GM15510 (cell line): ENCODE results near the gene CPVL.

Source experiments
- POLR2A ChIP-seq: IDR thresholded peaks from 3 replicates; pipeline ENCODE4 v1.6.1; 2011; ENCODE audit warnings: borderline replicate concordance; ENCODE audit not compliant: insufficient read length; ENCODE audit errors: extremely low read depth

Gene CPVL

DNA sequence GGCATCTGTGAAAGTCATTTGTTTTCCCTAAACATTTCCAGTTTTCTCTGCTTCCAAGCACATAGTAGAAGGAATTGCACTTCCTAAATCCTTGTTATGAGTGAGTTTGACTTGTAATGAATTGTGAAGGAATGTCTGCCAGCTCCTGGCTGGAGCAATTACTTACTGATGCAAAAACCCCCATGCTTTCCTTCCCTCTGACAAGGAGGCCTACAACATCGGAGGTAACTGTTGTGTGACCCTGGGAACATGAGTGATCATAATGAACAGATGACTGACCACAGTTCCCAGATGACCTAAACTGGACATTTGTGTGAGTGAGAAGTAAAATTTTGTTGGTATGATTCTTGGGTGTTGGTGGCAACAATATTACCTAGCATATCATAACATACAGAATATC lies 21.4 kb upstream of the CPVL start:
- no peak for TF ChIP-seq POLR2A

- TF ChIP-seq POLR2A, result no peak
Measured at GRCh38 chr7:29163854-29164253, 17.5 kb upstream of the CPVL start.

DNA sequence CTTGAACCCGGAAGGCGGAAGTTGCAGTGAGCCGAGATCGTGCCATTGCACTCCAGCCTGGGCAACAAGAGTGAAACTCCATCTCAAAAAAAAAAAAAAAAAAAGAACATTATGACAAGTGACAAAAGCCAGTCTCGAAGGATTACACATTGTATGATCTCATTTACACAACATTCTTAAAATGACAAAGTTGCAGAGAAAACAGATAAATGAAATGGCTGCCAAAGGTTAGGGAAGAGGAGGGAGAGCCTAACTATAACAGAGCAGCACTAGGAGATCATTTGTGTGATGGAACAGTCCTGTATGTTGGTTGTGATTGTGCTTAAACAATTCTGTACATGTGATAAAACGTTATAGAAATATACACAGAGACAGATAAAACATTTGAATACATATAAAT lies 16.2 kb upstream of the CPVL start:
- TF ChIP-seq POLR2A, result no peak

- no peak for TF ChIP-seq POLR2A
Measured at GRCh38 chr7:29161231-29161630, 14.9 kb upstream of the CPVL start.

GRCh38 chr7:29160080-29160479 lies 13.7 kb upstream of the CPVL start:
- no peak for TF ChIP-seq POLR2A

DNA sequence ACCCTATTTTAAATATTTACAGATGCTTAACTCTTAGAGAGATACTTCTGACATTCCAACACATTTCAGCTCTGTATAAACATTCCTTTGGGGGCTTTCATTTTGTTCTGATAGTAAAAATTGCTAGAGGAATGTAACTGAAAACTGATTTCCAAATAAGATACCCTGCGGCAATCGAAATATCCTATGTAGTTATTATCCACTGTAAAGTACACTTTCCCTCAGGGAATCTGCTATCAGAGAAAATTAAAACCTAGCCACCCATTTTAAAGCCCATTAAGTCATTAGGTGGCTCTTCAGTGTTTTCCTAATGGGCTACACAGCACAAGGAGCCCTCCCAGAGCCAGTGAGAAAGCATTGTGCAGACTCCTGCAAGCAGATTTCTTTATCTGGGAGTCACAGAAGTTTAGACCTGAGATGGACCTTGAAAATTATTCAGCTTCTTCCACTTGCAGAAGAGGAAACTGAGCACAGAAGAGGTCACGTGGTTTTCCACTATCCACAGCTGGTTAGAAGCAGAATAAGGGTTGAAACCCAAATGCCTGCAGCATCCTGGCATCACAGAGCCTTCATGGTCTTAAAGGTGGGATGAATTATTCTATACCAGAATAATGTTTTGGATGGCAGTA lies 12.6 kb upstream of the CPVL start:
- no peak for TF ChIP-seq POLR2A

GRCh38 chr7:29156907-29157452 lies 10.6 kb upstream of the CPVL start:
- TF ChIP-seq POLR2A, result no peak

- no peak for TF ChIP-seq POLR2A
Measured at GRCh38 chr7:29154076-29154475, 7.7 kb upstream of the CPVL start.

GRCh38 chr7:29150856-29151255 lies 4.5 kb upstream of the CPVL start:
- no peak for TF ChIP-seq POLR2A

- no peak for TF ChIP-seq POLR2A
Measured at GRCh38 chr7:29149036-29149435, 2.7 kb upstream of the CPVL start.

DNA sequence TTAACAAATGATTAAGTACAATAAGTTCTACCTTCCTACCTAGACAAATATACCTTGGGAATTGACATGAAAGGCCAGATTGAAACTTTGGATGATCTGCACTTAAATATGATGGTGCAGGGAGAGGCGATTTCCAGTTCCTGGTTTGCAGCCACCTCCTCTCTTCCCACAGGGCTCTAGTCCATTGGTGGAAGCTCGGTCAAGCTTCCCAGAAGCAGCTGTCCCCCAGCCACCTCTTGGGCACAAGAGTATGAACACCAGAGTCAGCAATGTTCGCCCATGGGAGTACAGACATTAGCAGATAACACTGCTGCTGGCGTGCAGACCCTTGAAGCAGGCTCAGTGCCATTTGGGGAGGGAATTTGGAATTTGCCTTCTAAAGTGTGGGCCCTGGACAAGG lies 1.5 kb upstream of the CPVL start:
- no peak for TF ChIP-seq POLR2A

DNA sequence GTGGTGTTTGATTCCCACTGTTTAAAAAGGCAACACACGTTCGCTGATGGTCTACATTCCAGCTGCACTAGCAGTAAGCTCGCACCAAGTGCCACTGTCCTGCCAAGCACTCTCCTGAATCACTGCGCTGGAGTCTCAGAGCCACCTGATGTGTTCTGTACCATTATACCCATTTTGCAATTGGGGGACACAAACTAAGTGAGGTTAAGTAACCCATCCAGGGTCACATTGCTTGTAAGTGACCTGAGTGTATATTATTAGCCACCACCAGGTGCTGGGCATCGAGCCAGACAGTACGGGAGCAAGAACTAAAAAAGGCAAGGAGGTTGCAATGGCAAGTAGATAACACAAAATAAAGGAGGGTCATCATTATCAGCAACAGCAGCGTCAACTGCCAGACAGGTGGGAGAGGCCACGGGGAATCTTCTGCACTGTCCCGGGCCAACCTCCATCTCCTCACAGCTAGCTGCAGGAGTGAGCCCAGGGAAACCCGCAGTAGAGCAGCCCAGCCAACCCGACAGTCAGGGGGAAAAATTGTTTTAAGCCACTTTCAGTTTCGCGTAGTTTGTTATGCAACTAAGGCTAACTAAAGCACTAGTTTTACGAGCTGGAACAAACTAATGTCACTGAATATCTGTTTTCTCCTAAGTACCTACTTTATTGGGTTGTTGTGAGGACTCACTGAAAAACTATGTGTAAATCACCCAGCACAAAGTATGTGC lies 712 bp upstream of the CPVL start:
- no peak for TF ChIP-seq POLR2A

- TF ChIP-seq POLR2A, result no peak
Measured at GRCh38 chr7:29145553-29146056, 732 bp downstream of the CPVL start.

GRCh38 chr7:29143751-29144150 lies 2.6 kb downstream of the CPVL start:
- no peak for TF ChIP-seq POLR2A

DNA sequence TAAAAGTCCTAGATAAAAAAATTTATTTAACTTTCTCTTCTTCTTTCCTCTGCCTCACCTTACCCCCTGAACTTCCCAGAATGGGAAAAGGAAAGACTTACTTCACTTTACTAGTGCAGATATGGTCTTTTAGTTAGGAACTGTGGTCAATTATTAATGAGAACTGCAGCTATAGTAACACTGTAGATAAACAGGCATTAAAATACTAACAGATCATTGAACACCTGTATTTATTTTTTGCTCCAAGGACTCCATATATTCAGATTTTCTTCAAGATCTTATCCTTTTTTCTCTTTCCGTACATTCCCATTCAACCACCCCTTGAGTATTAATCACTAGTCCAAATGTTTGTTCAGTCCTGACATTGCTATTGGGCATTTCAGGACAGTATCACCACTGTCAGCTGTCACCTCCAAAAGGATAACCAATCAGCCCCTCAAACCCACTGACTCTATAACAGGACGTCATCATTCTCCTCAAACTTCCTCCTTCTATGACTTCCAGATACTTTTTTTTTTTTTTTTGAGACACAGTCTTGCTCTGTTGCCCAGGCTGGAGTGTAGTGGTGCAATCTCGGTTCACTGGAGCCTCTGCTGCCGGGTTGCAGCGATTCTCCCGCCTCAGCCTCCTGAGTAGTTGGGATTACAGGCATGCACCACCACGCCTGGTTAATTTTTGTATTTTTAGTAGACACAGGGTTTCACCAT lies 4.2 kb downstream of the CPVL start:
- no peak for TF ChIP-seq POLR2A

GRCh38 chr7:29140873-29141468 lies 5.4 kb downstream of the CPVL start:
- no peak for TF ChIP-seq POLR2A

DNA sequence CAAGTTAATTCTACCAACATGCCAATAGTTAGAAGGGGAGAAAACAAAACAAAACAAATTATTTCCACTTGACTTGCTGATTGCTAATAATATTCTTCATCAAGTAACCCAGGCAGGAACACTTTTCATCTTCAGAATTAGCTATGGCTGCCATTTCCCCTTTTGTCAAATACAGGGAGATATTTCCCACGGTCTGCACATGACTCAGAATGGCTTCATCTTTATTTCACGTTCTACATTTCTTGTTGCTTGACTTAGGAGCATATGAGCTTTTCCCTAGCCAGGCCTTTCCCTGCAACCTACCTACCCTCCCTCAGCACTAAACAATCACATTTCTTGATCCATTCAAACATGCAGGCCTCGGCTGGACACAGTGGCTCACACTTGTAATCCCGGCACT lies 6.5 kb downstream of the CPVL start:
- TF ChIP-seq POLR2A, result no peak
